ENCODE data around the gene ZNF217. TPM values are rescaled to one million over a fixed set of nuclear protein-coding genes. Genes with fewer than 3 reads are reported as not detected.

ZNF217 gene
- total RNA-seq, 2 experiments from 2014 or later, result 51.3 to 51.8 TPM

- intact Hi-C loops (cut with micrococcal nuclease), result no loop called here
- no peak for TF ChIP-seq CTCF (IDR thresholded peaks at IDR 0.05)
- DNase-seq (no peak), ATAC-seq (no peak)
- Mint-ChIP-seq H3K36me3 (ENCODE audit: low read depth) (peaks cover 76% of the 10 kb centered on the region), H3K4me1 (ENCODE audit: low read depth) (peaks cover 74% of the 10 kb centered on the region), H3K4me3 (no peak overlapping the region), H3K27me3 (no peaks in the 10 kb centered on the region), H3K9me3 (no peaks in the 10 kb centered on the region), H3K27ac (peak overlapping the region; percentile 43)
- CTCF ChIA-PET, result interaction anchor here (2.6 kb wide), 1 partner anchor 368 kb away, joined by 7 read pairs; no protein-coding TSS in a partner anchor
- POLR2A ChIA-PET, result interaction anchor here (0.6 to 2.0 kb wide), 5 partner anchors 9 to 342 kb away, joined by 3 to 5 read pairs (median 3); no protein-coding TSS in a partner anchor
These were observed 21.9 kb downstream of the ZNF217 start for GRCh38 chr20:53571555-53572286.

GRCh38 chr20:53570446-53571276, 23.0 kb downstream of the ZNF217 start:
- Mint-ChIP-seq H3K4me1 (ENCODE audit: low read depth) (peaks cover 64% of the 10 kb centered on the region), H3K36me3 (ENCODE audit: low read depth) (peaks cover 74% of the 10 kb centered on the region), H3K9me3 (no peaks in the 10 kb centered on the region), H3K4me3 (no peak overlapping the region), H3K27me3 (no peaks in the 10 kb centered on the region), H3K27ac (peak overlapping the region; percentile 47)
- ATAC-seq (peak; percentile 58), DNase-seq (no peak)
- ChIA-PET CTCF (interaction anchor here (0.7 to 2.6 kb wide), 4 partner anchors 9 to 372 kb away, joined by 3 to 7 read pairs (median 3); no protein-coding TSS in a partner anchor), POLR2A (interaction anchor here (0.9 to 2.0 kb wide), 3 partner anchors 10 to 180 kb away, joined by 3 to 5 read pairs (median 4); no protein-coding TSS in a partner anchor)
- TF ChIP-seq CTCF (IDR thresholded peaks at IDR 0.05), result no peak
- intact Hi-C loops (cut with micrococcal nuclease), result no loop called here

GRCh38 chr20:53569606-53570307, 23.9 kb downstream of the ZNF217 start:
- ChIA-PET POLR2A (interaction anchor here (0.5 to 1.7 kb wide), 3 partner anchors 23 to 181 kb away, joined by 3 to 4 read pairs (median 3); no protein-coding TSS in a partner anchor), CTCF (interaction anchor here (0.7 to 1.0 kb wide), 3 partner anchors 10 to 373 kb away, joined by 3 read pairs; no protein-coding TSS in a partner anchor)
- DNase-seq (no peak), ATAC-seq (no peak)
- no peaks in the 10 kb centered on the region for H3K9me3 Mint-ChIP-seq
- H3K4me3 Mint-ChIP-seq, result no peak overlapping the region
- no peak for TF ChIP-seq CTCF (IDR thresholded peaks at IDR 0.05)
- peaks cover 55% of the 10 kb centered on the region for H3K4me1 Mint-ChIP-seq (ENCODE audit: low read depth)
- H3K27me3 Mint-ChIP-seq, result no peaks in the 10 kb centered on the region
- H3K27ac Mint-ChIP-seq, result peak overlapping the region; percentile 67
- intact Hi-C loops (cut with micrococcal nuclease), result no loop called here
- peaks cover 75% of the 10 kb centered on the region for H3K36me3 Mint-ChIP-seq (ENCODE audit: low read depth)

GRCh38 chr20:53569005-53569404, 24.6 kb downstream of the ZNF217 start:
- ChIA-PET POLR2A (interaction anchor here (0.6 to 1.9 kb wide), 2 partner anchors 9 to 27 kb away, joined by 3 to 5 read pairs; no protein-coding TSS in a partner anchor), CTCF (no interaction called here)
- DNase-seq (no peak), ATAC-seq (no peak)
- no peak overlapping the region for H3K27ac Mint-ChIP-seq
- peaks cover 67% of the 10 kb centered on the region for H3K36me3 Mint-ChIP-seq (ENCODE audit: low read depth)
- no peaks in the 10 kb centered on the region for H3K9me3 Mint-ChIP-seq
- intact Hi-C loops (cut with micrococcal nuclease), result no loop called here
- H3K4me1 Mint-ChIP-seq (ENCODE audit: low read depth), result peaks cover 50% of the 10 kb centered on the region
- H3K4me3 Mint-ChIP-seq, result no peak overlapping the region
- no peak for TF ChIP-seq CTCF (IDR thresholded peaks at IDR 0.05)
- no peaks in the 10 kb centered on the region for H3K27me3 Mint-ChIP-seq

Data from activated CD8-positive, alpha-beta T cell treated with anti-CD3 and anti-CD28 coated beads for 36 hours (primary cell).